Neural cell (in vitro differentiated cells): ENCODE data around the gene RTN4R.

Experiments used
- TAF1 ChIP-seq: IDR thresholded peaks from 2 replicates; pipeline ENCODE4 v1.6.1; 2012; ENCODE audit warnings: low read depth
- TF ChIP-seq, protein P1 (sequence below): fragments of 450-650 bp; IDR thresholded peaks from 2 replicates; pipeline ENCODE4 v1.5.1; 2014; ENCODE audit warnings: antibody characterized with exemption, mild to moderate bottlenecking, moderate library complexity; ENCODE audit not compliant: poor library complexity, severe bottlenecking

DNA sequence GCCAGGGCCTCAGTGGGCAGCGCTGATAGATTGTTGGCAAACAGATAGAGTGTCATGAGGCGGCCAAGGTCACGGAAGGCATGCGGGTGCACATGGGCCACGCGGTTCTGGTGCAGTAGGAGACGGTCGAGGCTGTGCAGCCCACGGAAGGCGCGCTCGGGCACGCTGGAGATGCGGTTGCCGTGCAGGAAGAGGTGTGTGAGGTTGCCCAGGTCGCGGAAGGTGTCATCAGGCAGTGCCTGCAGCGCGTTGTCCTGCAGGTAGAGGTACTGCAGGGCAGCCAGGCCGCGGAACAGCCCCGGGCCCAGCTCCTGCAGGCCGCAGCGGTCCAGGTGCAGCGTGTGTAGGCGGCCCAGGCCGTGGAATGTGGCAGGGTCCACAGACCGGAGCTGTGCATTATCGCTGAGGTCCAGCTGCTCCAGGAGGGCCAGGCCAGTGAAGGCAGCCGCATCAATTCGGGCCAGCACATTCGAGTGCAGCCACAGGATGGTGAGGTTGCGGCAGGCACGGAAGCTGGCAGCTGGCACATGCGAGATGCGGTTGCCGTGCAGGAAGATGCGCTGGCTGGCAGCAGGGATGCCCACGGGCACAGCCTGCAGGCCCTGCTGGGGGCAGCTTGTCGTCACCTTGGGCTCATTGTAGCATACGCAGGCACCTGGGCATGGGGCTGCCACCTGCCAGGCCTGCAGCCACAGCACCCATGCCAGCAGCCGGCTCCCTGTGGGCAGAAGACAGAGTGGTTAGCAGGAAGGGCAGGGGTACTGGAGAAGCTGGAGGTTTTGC, 25.5 kb downstream of the RTN4R start:
- TF ChIP-seq, protein P1, sequence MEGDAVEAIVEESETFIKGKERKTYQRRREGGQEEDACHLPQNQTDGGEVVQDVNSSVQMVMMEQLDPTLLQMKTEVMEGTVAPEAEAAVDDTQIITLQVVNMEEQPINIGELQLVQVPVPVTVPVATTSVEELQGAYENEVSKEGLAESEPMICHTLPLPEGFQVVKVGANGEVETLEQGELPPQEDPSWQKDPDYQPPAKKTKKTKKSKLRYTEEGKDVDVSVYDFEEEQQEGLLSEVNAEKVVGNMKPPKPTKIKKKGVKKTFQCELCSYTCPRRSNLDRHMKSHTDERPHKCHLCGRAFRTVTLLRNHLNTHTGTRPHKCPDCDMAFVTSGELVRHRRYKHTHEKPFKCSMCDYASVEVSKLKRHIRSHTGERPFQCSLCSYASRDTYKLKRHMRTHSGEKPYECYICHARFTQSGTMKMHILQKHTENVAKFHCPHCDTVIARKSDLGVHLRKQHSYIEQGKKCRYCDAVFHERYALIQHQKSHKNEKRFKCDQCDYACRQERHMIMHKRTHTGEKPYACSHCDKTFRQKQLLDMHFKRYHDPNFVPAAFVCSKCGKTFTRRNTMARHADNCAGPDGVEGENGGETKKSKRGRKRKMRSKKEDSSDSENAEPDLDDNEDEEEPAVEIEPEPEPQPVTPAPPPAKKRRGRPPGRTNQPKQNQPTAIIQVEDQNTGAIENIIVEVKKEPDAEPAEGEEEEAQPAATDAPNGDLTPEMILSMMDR = no peak
- TF ChIP-seq TAF1 = no peak
